GM12874 (cell line): Measurements from ENCODE around the gene TMOD1.

Source experiments
- TF ChIP-seq, protein P1 (sequence below): IDR thresholded peaks from 2 replicates; pipeline ENCODE4 v1.5.1; 2011; ENCODE audit warnings: low read depth, mild to moderate bottlenecking, control low read depth, low read length, moderate library complexity; ENCODE audit not compliant: insufficient read depth

Gene TMOD1

DNA sequence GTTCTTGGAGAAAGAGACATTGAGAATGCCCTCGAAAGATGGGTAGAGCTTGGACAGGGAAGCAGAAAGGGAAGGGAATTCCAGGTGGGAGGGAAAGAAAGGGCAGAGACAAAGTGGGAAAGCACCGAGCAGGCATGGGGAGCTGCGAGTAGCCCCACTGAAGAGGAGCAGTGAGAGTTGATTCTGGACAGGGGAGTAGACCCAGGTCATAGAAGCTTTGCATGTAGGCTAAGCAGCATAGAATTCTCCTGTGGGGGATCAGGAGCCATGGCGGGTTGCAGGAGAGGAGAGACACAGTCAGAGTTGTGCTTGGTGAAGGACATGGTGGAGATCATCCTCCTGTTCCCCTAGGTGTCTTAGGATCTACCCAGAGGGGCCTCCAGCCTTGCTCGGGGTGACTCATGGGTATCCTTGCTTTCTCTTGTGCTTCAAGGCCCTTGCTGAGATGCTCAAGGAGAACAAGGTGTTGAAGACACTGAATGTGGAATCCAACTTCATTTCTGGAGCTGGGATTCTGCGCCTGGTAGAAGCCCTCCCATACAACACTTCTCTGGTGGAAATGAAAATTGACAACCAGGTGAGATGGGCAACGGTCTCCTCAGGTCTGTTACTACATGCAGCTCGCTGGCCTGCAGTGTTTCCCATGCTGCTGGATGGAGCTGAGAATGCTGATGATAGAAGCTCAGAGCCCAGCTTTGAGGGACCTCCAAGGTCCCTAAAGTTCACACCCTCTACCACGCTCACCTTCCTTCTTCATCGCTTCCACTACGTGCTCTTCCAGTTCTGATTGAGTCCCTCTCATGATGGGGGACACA is 67.2 kb downstream of the TMOD1 start:
- TF ChIP-seq, protein P1, sequence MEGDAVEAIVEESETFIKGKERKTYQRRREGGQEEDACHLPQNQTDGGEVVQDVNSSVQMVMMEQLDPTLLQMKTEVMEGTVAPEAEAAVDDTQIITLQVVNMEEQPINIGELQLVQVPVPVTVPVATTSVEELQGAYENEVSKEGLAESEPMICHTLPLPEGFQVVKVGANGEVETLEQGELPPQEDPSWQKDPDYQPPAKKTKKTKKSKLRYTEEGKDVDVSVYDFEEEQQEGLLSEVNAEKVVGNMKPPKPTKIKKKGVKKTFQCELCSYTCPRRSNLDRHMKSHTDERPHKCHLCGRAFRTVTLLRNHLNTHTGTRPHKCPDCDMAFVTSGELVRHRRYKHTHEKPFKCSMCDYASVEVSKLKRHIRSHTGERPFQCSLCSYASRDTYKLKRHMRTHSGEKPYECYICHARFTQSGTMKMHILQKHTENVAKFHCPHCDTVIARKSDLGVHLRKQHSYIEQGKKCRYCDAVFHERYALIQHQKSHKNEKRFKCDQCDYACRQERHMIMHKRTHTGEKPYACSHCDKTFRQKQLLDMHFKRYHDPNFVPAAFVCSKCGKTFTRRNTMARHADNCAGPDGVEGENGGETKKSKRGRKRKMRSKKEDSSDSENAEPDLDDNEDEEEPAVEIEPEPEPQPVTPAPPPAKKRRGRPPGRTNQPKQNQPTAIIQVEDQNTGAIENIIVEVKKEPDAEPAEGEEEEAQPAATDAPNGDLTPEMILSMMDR: no peak

DNA sequence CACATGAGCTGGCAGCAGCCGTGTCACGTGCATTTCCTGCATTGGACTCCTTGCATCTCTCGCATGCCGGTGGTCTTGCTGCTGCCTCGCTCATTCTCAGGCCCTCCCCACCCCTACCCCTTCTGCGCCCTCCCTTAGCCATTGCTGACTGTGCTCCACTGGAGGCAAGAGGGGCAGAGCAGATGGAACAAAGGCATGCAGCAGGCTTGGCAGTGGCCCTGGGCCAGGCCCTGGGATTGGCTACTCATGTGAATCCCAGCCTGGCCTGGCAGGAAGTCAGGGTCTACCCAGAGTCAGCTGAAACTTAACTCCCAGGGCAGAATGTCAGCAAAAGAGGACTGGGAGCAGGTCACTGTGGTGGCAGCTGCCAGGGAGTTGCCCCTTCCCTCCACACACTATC is 69.4 kb downstream of the TMOD1 start:
- TF ChIP-seq, protein P1: no peak

DNA sequence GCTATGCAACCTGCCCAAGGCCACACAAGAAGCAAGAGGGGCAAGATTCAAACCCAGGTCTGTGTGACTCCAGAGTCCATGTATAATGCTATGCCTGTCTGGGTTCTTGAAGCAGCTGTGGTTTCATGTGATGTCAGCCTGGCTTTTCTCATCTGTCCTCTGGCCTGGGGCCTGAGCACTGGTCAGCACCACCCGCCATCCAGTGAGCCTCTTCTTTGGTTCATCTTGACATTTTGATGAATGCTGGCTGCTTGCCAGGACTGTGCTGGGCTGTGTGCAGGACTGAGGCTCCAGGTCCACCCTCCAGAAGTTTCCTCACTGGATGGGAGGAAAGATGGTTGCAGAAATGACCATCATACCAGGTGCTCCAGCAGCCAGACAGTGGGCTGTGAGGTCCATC is 70.2 kb downstream of the TMOD1 start:
- TF ChIP-seq, protein P1: no peak

DNA sequence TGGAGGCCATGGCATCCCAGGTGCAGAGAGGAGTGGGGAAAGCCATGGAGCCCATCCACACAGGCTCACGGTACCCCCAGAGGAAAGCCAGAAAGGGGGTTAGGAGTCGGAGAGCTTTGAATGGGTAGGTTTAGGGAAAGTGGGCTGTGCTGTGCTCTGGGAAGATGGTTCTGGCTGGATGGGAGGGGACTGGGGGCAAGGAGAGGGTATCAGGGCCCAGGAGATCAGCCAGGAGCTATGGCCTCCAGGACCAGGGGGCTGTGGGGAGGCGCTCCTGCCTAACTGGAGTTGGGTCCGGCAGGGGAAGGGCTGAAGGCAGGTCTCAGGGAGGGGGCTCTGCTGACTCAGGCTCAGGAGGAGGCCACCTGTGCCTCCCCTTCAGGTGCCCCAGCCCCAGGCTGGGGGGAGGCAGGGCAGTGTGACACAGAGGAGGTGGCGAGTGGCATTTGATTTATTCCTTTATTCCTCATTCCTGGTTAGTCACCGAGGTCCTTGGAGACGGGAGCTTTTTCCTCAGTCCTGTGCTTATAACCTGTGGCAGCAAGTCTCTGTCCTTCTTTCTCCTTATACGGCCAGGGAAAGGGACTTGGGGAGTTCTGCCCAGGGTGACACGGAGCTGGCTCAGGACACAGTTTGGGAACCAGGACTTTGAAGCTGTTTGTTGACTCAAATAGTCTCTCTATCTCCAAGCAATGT is 70.9 kb downstream of the TMOD1 start:
- TF ChIP-seq, protein P1: no peak

DNA sequence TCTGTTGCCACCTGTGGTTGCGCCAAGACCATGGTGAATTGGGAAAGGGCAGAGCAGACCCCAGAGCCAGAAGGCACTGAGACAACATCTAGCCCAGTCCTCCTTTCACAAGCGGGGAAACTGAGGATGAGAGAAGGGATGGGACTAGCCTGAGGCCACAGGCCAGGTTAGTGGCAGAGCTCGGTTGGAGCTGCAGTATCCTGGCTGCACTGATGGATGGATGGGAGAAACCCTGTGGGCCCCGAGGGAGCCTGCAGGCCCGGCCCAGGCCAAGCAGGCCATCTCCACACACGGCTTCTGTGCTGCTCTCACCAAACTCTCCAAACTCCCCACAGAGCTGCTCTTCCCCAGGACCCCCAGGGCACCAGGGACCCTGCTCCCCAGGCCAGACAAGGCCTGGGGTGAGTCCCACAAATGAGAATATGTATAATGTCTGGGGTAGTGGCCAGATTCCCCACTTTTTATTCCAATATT is 71.5 kb downstream of the TMOD1 start:
- TF ChIP-seq, protein P1: no peak

DNA sequence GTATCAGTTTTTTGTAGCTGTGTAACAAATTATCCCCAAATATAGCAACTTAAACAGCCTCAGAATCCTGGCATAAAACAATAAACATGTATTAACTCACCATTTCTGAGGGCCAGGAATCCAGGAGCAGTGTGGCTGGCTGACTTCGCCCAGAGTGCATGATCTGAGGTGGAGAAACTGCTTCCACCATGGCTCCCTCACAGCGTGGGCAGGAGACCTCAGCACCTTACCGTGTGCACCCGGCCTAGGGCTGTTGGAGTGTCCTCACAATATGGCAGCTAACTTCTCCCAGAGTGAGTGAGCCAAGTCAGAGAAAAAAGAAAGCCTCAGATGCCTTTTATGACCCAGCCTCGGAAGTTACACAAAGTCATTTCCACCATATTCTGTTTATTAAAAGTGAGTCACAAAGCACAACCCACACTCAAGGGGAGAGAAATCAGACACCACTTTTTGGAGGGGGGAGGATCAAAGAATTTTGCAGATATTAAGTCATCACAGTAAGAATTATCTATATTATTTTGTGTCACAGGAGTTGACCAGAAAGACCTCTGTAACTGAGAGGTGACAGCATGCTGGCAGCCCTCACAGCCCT is 72.1 kb downstream of the TMOD1 start:
- TF ChIP-seq, protein P1: no peak

DNA sequence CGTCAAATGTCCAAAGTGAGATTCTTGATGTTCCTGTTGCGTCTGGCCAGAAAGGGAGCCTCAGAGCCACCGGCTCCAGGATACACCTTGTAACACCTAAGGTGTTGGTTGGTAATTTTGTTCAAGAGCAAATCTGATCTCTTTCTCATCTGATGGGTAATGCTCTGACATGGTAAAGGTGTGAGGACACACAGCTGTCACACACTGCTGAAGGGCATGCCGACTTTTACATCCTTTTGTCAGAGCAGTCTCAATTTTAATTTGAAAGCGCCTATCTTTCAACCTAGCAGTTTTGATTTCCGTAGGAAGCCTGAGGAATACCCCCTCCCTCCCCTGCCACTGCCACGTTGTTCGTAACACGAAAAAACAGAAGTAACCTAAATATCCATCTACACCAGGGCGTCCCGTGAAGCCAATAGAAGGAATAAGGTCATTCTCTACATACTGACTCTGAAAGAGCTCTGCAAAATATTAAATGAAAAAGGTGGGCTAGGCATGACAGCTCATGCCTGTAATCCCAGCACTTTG is 74.3 kb downstream of the TMOD1 start:
- TF ChIP-seq, protein P1: no peak
